PC-3 (cell line): Measurements from ENCODE around the gene YIF1A. TPM values are rescaled to one million over a fixed set of nuclear protein-coding genes. Genes with fewer than 3 reads are reported as not detected.
A peak's percentile ranks its signal among the peaks of the same experiment; 100 is the strongest.

ENCODE experiments used
- ATAC-seq: fragments of 200-7000 bp; cut with Tn5 transposase; 2 replicates; pipeline ENCODE4 v1.9.1; 2020; ENCODE audit warnings: mild to moderate bottlenecking, moderate library complexity
- BruUV-seq: library from RNA; stranded (reverse); fragments of 400-500 nt; replicated peaks from 2 replicates; lab custom pipeline; 2021; lab: Mats Ljungman, UMichigan
- CTCF ChIA-PET: fragments of 300-600 bp; sonication (Branson Sonifier 250); formaldehyde crosslinking; loops from one replicate; lab custom pipeline; 2022; ENCODE audit warnings: antibody characterized with exemption; lab: Charles Lee
- POLR2A ChIA-PET: fragments of 300-600 bp; sonication (Branson Sonifier 250); formaldehyde crosslinking; loops from one replicate; lab custom pipeline; 2022; ENCODE audit warnings: antibody characterized with exemption; ENCODE audit not compliant: unreplicated experiment; lab: Charles Lee
- DNase-seq: peaks from one replicate; pipeline ENCODE4 v3.0.0-alpha.2; 2015
- H2AFZ ChIP-seq: fragments of 300-600 bp; sonication (generic); 2 replicates; pipeline ENCODE4 v1.6.0; 2016; ENCODE audit warnings: antibody characterized with exemption, low read length
- H3F3A ChIP-seq: fragments of 300-600 bp; sonication (generic); one replicate; pipeline ENCODE4 v1.6.0; 2017; ENCODE audit warnings: antibody characterized with exemption, low read length, control low read depth, mild to moderate bottlenecking; ENCODE audit not compliant: unreplicated experiment
- H3K27ac ChIP-seq: fragments of 300-600 bp; sonication (generic); 2 replicates; pipeline ENCODE4 v1.5.1; 2016; ENCODE audit warnings: mild to moderate bottlenecking, low read length
- H3K27me3 ChIP-seq: fragments of 300-600 bp; sonication (generic); 2 replicates; pipeline ENCODE4 v1.6.1; 2016; ENCODE audit warnings: low read length, mixed read lengths
- H3K36me3 ChIP-seq: fragments of 300-600 bp; sonication (generic); 2 replicates; pipeline ENCODE4 v1.6.1; 2016; ENCODE audit warnings: low read depth, mixed run types, low read length, mixed read lengths
- H3K4me1 ChIP-seq: fragments of 300-600 bp; sonication (generic); 2 replicates; pipeline ENCODE4 v1.5.1; 2016; ENCODE audit warnings: low read length; ENCODE audit not compliant: insufficient read depth
- H3K4me2 ChIP-seq: fragments of 300-600 bp; sonication (generic); 2 replicates; pipeline ENCODE4 v1.6.0; 2016; ENCODE audit warnings: low read length
- H3K4me3 ChIP-seq: fragments of 300-600 bp; sonication (generic); 2 replicates; pipeline ENCODE4 v1.5.1; 2016; ENCODE audit warnings: mild to moderate bottlenecking, low read length, mixed read lengths
- H3K79me2 ChIP-seq: fragments of 300-600 bp; sonication (generic); 2 replicates; pipeline ENCODE4 v1.6.1; 2017; ENCODE audit warnings: low read length, mixed read lengths
- H3K9ac ChIP-seq: fragments of 300-600 bp; sonication (generic); 2 replicates; pipeline ENCODE4 v1.6.0; 2016; ENCODE audit warnings: mild to moderate bottlenecking, low read length
- H3K9me2 ChIP-seq: fragments of 300-600 bp; sonication (generic); replicated peaks from 2 replicates; pipeline ENCODE4 v1.6.1; 2016; ENCODE audit warnings: mixed run types, low read length, mixed read lengths
- H3K9me3 ChIP-seq: fragments of 300-600 bp; sonication (generic); 2 replicates; pipeline ENCODE4 v1.6.1; 2016; ENCODE audit warnings: low read length, mixed read lengths
- H4K20me1 ChIP-seq: fragments of 300-600 bp; sonication (generic); 2 replicates; pipeline ENCODE4 v1.6.1; 2016; ENCODE audit warnings: low read length, mixed read lengths
- CTCF ChIP-seq: fragments of 300-600 bp; sonication (generic); conservative IDR thresholded peaks from 2 replicates; pipeline ENCODE4 v1.5.1; 2017; ENCODE audit warnings: antibody characterized with exemption, low read depth, mild to moderate bottlenecking, low read length
- EZH2 ChIP-seq: fragments of 300-600 bp; sonication (generic); IDR thresholded peaks from one replicate; pipeline ENCODE4 v1.6.1; 2017; ENCODE audit warnings: antibody characterized with exemption, mild to moderate bottlenecking, low read length; ENCODE audit not compliant: unreplicated experiment
- EZH2phosphoT487 ChIP-seq: fragments of 300-600 bp; sonication (generic); IDR thresholded peaks from 2 replicates; pipeline ENCODE4 v1.6.1; 2018; ENCODE audit warnings: mild to moderate bottlenecking, antibody characterized with exemption, low read length, borderline replicate concordance
- intact Hi-C: fragments of 100-400 bp; cut with micrococcal nuclease; formaldehyde crosslinking; loops from 2 replicates; pipeline ENCODE4 v1.9.0; 2023
- total RNA-seq: library from RNA; depleted of rRNA; stranded (reverse); fragments of >200 nt; gene quantifications from 2 replicates; pipeline ENCODE4 v1.2.3, GENCODE V29; 2014

YIF1A gene
- total RNA-seq, 1 experiment from 2014 or later: 236 TPM

DNA sequence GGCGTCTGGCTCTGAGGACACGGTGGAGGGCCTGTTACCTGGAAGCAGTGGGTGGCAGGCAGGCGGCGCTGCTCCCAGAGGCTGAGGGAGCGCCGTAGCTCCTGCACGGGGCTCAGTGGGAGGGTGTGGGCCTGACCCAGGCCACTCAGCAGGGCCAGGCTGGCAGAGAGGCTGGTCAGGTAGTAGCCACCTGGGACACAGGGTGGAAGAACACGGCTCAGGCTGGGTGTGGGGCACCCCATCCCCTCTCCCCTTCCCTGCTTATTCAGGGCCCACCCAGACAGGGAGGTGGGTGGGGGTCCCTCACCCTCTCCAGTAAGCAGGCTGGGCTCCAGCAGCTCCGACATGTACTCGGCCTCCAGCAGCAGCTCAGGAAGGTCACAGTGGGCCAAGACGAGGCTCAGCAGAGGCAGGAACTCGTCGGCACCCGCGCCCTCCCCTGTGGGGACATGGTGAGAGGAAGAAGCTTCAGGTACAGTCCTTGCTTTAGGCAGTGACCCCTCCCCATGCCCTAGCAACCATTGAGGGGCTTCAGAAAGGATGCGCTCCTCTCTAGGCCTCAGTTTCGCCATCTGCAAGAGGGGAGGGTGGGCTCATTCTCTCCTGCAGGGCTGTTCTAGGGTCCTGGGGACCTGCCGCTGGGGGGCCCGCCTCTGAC lies 44.4 kb upstream of the YIF1A start:
- no peak overlapping the region for H3K27ac ChIP-seq
- no peak overlapping the region for H2AFZ ChIP-seq
- ATAC-seq: no peak
- peaks cover 18% of the 10 kb centered on the region; the same call in 1 of the 2 replicates for H3K36me3 ChIP-seq
- H3K79me2 ChIP-seq: peaks cover 17% of the 10 kb centered on the region
- no TSS peak for BruUV-seq
- POLR2A ChIA-PET: no interaction called here
- no peak for DNase-seq
- CTCF ChIA-PET: no interaction called here
- TF ChIP-seq EZH2phosphoT487 (no peak), EZH2 (no peak), CTCF (no peak)
- H4K20me1 ChIP-seq: no peaks in the 10 kb centered on the region
- H3K4me1 ChIP-seq: peaks cover 35% of the 10 kb centered on the region
- no peak overlapping the region for H3K9ac ChIP-seq
- no peak overlapping the region for H3K4me2 ChIP-seq
- intact Hi-C loops: no loop called here
- no peaks in the 10 kb centered on the region for H3K9me3 ChIP-seq
- H3F3A ChIP-seq: peaks cover 7% of the 10 kb centered on the region
- H3K9me2 ChIP-seq: no peaks in the 10 kb centered on the region
- H3K27me3 ChIP-seq: no peaks in the 10 kb centered on the region
- H3K4me3 ChIP-seq: no peak overlapping the region

DNA sequence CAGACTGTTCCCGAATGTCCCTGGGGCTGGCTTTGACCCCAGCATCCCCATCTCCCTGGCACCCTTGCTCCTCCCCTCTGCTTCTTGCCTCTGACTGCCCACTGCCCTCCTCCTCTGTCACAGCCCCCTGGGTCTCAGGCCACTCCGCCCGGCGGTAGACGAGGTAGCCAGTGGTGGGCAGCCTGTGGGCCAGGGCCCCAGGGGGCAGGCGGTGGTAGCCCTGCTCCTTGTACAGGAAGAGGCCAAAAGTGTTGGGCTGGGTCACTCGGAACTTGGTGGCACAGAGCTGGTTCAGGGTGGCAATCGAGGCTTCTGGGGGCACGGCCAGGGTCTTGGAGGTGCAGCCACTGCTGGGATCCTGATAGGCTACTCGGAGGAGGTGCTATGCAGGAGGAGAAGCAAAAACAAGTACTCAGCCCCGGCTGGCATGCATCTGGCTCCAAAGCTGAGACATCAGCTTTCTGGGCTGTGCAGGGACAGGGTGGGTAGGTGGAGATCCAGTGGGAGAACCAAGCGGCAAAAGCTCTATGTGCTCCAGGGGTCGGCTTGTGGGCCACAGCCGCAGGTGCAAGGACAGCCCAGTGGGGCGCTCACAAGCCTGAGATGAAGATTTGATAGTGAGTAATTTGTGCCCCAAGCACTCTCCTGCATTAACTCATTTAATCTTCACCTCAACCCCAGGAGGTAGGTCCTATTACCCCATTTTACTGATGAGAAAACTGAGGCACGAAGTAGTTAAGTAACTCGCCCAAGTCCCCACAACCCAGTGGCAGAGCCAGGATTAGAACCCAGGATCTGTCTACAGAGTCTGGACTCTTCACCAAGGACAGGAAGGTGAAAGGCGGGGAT lies 43.7 kb upstream of the YIF1A start:
- H4K20me1 ChIP-seq: no peaks in the 10 kb centered on the region
- TSS peak; percentile 2 for BruUV-seq
- H3K9me2 ChIP-seq: no peaks in the 10 kb centered on the region
- intact Hi-C loops: no loop called here
- peaks cover 17% of the 10 kb centered on the region for H3K79me2 ChIP-seq
- TF ChIP-seq EZH2phosphoT487 (no peak), CTCF (no peak), EZH2 (no peak)
- H3K4me3 ChIP-seq: no peak overlapping the region
- peaks cover 40% of the 10 kb centered on the region for H3K4me1 ChIP-seq
- no peak overlapping the region for H2AFZ ChIP-seq
- peaks cover 18% of the 10 kb centered on the region; the same call in 1 of the 2 replicates for H3K36me3 ChIP-seq
- ATAC-seq: no peak
- peaks cover 7% of the 10 kb centered on the region for H3F3A ChIP-seq
- H3K27ac ChIP-seq: no peak overlapping the region
- ChIA-PET POLR2A (interaction anchor here (0.6 kb wide), 1 partner anchor 196 kb away, joined by 4 read pairs; no protein-coding TSS in a partner anchor), CTCF (interaction anchor here (0.5 kb wide), 1 partner anchor 20 kb away, joined by 3 read pairs; no protein-coding TSS in a partner anchor)
- H3K27me3 ChIP-seq: no peaks in the 10 kb centered on the region
- no peaks in the 10 kb centered on the region for H3K9me3 ChIP-seq
- no peak overlapping the region for H3K9ac ChIP-seq
- no peak for DNase-seq
- no peak overlapping the region for H3K4me2 ChIP-seq
